Activated CD8-positive, alpha-beta memory T cell treated with anti-CD3 and anti-CD28 coated beads, Interleukin-2, amount 50 U/mL, for 24 hours (primary cell): Measurements from ENCODE around the gene PDPK1.
"Not testable (repeated sequence)": the region's sequence is repeated elsewhere in the genome, so short reads cannot be mapped to it uniquely, and the experiment has no call there.

Source experiments
- DNase-seq: peaks from one replicate; pipeline ENCODE4 v3.0.0-alpha.2; 2020; ENCODE audit errors: extremely low read depth

PDPK1 gene

DNA sequence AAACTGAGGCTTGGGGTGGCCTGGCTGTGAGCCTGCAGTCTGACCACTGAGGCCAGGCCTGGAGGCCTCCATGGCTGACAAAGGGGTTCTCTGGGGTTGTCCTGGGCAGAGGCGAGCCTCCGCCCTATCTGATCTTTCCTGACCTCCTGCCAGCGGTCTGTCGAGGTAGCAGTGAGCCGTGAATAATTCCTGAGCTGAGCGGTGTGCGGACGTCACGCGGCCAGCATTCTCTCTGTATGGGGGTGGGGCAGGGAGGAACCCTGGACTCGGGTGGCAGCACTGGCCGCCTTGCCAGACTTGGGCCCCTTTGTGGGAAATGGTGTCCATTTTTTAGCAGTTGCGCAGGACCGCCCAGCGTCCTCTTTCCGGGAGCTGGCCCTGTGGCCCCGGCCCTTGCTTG, 74.1 kb downstream of the PDPK1 start:
- not testable (repeated sequence) for DNase-seq

DNA sequence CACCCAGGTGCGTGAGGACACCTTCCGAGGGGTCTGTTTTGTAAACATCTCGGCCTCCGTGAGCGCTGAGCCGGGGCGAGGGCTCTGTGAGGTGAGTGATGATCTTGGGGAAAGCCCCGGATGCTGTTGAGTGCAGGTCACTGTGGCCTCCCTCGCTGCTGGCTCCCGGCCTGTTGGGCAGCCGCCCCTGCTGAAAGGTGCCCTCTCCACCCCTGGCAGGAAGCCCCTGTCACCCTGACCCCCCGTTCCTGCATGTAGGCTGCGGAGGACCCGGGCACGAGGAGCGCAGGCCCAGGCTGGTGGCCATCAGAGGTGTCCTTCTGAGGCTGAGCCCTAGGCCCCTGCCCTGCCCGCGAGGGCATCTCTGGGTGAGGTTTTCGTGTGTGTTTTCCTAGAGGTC, 75.4 kb downstream of the PDPK1 start:
- DNase-seq = not testable (repeated sequence)

DNA sequence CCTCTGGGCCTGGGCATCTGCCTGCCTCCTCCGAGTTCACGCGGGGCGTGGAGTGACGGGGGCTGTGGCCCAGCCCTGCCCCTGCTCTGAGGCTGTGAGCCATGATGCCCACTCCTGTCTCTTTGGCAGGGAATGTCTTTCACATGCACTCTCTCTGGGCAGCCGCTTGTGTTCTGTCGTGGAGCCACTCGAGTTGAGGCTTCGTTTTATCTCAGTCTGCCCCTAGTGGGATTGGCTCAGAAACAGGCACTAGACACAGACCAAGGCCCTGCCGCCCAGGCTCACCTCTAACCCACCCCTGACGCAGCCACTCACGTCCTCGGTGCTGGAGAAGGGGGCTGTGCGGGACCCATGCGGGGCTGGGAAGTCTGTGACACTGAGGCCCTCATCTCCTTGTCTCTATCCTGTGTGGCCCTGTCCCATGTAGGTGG, 77.0 kb downstream of the PDPK1 start:
- no peak for DNase-seq

DNA sequence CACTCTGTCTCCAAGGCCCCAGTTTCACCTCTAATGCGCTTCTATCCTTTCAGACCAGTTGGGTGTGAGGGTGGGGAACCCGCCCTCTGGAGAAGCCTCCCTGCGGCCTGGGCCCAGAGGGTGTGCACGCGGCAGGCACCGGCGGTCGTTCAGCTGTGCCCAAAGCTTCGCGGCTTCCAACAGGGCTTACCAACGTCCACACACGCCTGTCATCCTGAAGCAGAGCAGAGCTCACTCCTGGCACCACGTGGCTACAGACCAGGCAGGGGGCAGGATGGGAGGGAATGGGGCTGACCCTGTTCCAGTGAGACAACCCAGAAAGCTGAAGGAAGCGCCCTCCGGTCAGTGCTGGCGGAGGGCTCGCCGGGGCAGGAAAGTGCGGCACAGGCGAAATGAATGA, 81.1 kb downstream of the PDPK1 start:
- not testable (repeated sequence) for DNase-seq

DNA sequence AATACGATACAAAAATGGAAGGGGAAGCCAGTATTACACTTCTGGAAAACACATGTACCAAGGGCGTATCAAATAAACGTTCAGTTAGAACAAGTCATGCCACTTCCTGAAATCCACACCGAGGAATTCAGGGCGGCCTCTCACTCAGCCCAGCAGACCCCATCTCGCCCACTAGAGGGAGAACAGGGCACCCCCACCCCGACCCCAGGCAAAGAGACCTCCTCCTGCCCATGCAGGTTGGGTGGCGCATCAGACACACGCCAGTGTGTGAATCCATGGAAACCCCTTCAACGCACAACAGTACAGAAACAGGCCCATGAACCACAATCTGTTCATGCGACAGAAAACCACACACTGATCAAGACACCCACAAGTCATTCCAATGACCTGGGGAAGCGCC, 81.8 kb downstream of the PDPK1 start:
- DNase-seq = not testable (repeated sequence)

DNA sequence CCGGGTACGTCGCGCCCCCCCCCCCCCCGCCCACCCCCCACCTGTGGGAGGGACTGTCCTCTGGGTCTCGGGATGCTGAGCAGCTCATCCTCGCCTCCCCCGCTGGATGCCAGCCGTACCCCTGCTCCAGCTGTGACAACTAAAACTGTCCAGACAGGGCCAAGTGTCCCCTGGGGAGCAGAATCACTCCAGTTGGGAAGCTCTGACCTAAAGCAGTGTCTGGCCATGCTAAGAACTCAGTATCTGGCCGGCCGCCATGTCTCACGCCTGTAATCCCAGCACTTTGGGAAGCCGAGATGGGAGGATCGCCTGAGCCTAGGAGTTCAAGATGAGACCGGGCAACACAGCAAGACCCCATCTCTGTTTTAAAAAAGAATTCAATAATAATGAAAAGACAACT, 83.0 kb downstream of the PDPK1 start:
- DNase-seq = not testable (repeated sequence)

DNA sequence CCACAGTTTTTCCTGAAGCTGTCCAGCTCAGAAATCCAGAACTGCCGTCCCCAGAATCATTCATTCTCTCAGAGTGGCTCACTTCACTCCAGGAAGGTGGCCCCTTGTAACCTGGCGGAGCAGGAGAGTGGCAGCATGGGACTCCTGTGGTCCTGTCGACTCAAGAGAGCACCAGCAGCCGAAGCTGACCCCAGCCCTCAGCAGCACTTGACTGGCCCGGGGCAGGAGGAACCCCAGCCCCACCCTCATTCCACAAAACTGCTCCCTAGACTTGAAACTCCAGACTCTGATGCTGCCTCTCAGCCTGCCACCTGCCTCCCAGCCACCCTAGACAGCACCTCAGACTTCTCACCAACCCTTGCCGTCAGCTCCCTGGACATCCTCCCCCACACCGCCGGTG, 83.6 kb downstream of the PDPK1 start:
- DNase-seq = not testable (repeated sequence)

DNA sequence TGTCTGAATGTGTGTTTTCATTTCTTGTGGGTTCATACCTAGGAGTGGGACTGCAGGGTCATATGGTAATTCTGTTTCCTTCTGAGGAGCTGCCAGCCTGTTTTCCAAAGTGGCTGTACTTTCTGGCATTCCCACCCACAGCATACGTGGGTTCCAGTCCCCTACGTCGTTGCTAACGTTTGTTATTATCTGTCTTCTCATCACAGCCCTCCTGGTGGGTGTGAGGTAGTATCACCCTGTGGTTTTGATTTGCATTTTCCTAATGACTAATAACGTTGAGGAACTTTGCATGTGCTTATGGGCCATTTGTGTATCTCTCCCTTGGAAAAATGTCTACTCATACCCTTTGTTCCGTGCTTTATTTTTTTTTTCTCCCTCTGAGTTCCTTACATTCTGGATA, 89.3 kb downstream of the PDPK1 start:
- DNase-seq = not testable (repeated sequence)

DNA sequence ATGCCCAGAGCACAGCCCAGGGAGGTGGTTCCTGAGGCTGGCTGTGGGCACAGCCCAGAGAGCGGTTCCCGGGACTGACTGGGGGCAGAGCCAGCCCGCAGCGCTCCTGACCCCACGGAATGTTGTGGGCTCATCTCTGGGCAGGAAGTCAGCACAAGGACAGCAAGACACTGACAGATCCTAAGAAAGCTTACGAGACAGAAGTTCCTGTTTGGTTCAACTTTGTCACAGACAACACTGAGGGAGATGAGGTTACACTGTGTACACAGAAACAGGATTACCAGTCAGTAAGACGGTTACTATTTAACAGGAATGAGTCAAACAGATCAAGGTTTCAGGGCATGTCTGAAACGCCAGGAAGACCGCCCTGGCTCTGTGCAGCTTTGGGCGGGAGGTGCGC, 93.4 kb downstream of the PDPK1 start:
- not testable (repeated sequence) for DNase-seq

DNA sequence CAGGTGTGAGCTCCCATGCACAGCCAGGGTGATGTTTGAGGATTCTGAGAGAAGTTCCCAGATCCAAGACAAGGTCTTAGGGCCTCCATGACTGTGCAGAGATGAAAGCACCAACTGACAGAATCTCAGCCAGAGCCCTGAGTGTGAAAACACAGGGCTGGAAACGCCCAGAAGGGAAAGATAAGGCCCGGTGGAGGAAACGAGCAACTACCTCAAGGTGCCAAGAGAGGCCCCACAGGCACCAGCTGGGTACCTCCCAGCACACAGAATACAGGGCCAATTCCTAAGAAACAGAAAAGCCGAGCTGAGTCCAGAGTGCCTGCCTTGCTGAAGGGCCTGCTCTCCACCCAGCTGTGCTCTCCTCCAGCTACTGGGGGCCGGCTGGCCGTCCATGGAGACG, 94.5 kb downstream of the PDPK1 start:
- DNase-seq = not testable (repeated sequence)

DNA sequence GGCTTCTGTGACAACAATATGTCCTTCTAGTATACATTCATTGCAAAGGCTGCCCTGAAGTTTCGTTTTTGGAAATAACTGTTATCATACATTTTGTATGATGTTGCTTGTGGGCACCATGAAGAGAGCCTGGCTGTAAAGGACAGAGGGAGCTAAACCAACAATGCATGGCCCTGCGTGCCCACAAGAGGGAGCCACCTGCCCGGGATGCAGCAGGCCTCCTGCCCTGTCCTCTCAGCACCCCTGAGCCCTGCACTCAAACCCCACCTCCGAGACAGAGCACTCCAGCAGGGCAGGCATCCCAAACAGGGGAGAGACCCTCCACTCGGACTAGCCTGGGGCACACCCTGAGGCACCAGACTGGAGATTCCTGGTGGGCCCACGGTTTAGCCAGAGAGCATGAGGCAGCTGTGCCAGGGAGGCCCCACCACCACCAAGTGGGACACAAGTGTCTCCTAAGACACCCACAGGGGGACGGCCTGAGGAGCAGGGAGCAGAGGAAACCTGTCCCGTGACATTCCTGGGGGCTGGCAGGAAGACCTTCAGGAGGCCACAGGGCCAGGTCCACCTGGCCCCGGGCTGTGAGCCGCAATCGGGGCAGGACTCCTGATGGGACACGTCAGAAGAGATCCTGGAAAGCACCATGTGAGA, 101.4 kb downstream of the PDPK1 start:
- not testable (repeated sequence) for DNase-seq

DNA sequence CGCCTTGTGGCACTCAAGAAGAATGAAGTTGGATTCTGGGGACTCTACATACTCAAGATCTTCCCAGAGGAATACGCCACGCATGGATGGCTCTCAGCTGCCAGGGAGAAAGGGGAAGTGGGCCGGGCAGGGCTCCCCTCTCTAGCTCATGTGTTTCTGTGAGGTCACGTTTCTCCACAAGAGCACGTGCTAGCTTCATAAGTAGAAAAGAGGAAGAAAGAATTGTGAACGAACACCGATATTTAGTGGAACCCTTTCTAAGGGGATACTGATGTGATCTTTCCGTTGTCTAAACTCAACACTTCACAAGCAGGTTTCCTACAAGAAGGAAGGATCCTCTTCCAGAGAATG, 101.9 kb downstream of the PDPK1 start:
- not testable (repeated sequence) for DNase-seq

DNA sequence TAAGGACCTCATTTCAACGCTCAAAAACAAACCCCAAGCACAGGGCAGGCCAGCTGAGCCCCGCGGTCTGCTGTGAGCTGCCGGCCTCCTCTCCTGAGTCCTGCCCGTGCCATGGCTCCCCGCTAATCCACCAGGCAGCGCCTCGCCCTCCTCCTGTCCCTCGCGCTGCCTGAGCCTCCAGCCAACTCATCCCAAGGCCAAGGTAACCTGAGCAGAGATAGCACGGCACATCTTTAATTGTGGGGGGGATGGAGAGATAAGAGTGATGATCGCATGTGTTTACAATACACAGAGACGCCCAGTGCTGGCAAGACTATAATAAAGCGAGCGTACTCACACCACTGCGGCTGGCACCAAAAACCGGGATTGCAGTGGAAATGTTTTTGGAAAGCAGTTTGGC, 104.7 kb downstream of the PDPK1 start:
- DNase-seq = not testable (repeated sequence)

DNA sequence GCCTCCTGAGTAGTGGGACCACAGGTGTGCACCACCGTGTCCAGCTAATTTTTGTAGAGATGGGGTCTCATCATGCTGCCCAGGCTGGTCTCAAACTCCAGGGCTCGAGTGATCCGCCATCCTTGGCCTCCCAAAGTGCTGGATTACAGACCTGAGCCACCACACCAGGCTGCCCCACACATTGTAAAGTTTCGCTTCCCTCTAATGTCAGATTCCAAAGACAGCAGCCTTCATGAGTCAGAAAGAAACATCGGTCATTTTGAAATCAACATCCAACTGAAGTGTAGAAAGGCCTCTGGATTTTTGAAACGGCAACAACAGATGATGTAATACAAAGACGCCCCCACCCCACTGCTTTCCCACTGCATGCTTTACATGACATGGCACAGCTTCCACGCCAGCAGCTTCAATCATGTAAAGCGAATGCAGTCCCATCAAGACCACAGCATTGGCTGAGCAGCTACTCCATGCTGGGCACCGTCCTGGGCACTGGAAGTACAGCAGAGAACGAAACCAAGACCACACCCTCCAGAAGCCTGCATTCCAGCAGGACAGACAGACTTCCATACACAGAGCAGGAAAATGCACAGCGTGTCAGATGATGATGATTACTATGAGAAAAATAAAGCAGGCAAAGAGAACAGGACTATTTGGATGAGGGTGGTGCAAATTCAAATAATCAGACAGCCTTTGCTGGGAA, 107.1 kb downstream of the PDPK1 start:
- not testable (repeated sequence) for DNase-seq

DNA sequence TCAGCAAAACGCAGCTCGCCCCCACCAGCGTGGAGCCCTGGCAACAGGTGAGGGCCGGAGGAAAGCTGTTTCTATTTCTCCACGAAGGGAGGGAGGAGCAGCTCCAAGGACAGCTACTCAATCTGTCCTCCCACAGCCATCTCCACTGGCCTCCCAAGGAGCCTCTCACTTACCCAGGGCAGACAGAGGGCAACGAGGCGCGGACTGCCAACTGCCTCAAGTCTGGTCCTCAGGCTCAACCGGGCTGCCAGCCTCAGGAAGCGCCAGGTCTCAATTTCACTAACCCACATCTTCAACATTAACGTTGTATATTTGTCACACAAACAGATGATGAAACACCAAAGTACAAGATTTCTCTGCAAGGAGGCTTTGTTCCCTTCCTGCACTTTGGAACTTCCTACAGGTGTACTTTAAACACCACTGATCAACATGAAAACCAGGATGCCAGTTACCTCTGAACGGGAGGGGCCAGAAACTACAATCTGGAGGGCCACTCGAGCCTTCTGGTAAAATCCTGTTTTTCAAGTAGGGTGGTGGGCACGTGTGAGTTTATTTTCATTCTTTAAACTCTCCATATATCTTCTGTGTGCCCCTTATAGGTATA, 113.5 kb downstream of the PDPK1 start:
- DNase-seq = not testable (repeated sequence)
